Measurements from ENCODE around the gene PARPBP.
A peak's percentile ranks its signal among the peaks of the same experiment; 100 is the strongest.
"Not testable (repeated sequence)": the region's sequence is repeated elsewhere in the genome, so short reads cannot be mapped to it uniquely, and the experiment has no call there.

The PARPBP gene

DNA sequence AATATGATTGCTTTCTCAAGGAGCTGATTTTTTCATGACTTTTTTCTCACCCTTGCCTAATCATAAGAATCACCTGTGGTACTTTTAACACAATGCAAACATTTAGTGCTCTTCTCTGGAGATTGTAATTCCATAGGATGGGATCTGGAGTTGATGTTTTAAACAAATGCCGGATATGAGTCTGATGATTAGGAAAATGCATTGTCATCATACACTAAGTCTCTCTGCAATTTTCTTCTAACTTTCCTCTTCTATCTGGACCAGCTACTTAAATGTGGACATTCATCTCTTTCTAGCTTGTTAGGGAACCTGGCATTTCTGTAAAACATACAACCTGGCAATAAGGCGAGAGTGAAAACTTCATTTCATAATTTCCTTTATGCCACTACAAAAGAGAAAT lies 54.1 kb downstream of the PARPBP start:
- no peaks in the 10 kb centered on the region for H3K27me3 Mint-ChIP-seq
- H3K4me3 Mint-ChIP-seq: no peak overlapping the region
- no peaks in the 10 kb centered on the region for H3K9me3 Mint-ChIP-seq
- no peaks in the 10 kb centered on the region for H3K36me3 Mint-ChIP-seq
- H3K27ac Mint-ChIP-seq: no peak overlapping the region
- DNase-seq (ENCODE audit: low spot score in 2 of 2) (no peak), ATAC-seq (ENCODE audit: low read depth) (no peak)
- H3K4me1 Mint-ChIP-seq: no peaks in the 10 kb centered on the region

DNA sequence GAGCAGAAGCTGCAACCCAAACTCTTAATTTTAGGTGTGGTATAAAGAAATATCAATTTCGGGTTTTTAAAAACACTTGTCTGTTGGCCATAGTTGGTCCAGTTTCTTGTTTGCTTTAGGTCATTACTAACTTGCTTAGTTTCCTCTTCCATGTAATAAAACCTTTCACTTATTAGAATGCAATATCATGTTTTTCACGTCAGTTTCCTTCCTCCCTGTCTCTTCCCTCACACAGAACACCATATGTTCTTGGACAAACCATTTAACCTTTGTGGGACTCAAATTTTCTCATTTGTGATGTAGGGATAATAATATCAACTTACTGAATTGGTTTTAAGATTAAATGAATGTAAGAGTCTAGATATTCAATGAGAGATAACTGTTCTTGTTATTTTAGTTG lies 54.8 kb downstream of the PARPBP start:
- no peaks in the 10 kb centered on the region for H3K36me3 Mint-ChIP-seq
- no peak overlapping the region for H3K4me3 Mint-ChIP-seq
- no peaks in the 10 kb centered on the region for H3K27me3 Mint-ChIP-seq
- H3K4me1 Mint-ChIP-seq: no peaks in the 10 kb centered on the region
- H3K9me3 Mint-ChIP-seq: no peaks in the 10 kb centered on the region
- DNase-seq (ENCODE audit: low spot score in 2 of 2) (no peak), ATAC-seq (ENCODE audit: low read depth) (no peak)
- H3K27ac Mint-ChIP-seq: no peak overlapping the region

DNA sequence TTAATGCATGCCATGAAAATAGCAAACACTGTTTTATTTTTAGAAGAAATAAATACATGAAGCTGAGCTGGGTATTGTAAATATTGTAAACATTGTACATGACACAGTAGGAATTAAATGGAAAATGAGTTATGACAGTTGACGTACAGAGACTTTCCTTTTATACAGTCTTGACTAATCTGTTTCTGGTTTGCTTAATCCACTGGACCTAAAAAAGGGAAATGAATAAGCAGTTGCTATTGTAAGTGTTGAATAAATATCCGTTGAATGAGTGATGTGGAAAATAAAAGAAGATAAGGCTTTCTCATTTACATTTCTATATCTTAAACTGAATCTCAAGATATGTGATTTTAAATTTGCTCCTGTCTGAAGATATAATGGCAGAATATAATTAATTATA lies 62.7 kb downstream of the PARPBP start:
- Mint-ChIP-seq H3K27ac (no peak overlapping the region), H3K4me3 (no peak overlapping the region), H3K4me1 (no peaks in the 10 kb centered on the region), H3K9me3 (no peaks in the 10 kb centered on the region), H3K27me3 (no peaks in the 10 kb centered on the region), H3K36me3 (no peaks in the 10 kb centered on the region)
- DNase-seq (ENCODE audit: low spot score in 2 of 2) (no peak), ATAC-seq (ENCODE audit: low read depth) (no peak)

DNA sequence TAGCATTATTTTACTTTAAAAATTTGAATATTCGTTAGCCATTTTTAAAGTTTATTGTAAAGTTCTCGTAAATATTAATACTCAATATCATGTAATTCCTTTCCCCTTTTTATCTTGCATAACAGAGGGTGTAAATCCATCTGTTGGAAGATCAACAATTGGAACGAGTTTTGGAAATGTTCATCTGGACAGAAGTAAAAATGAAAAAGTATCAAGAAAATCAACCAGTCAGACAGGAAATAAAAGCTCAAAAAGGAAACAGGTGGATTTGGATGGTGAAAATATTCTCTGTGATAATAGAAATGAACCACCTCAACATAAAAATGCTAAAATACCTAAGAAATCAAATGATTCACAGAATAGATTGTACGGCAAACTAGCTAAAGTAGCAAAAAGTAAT lies 75.8 kb downstream of the PARPBP start:
- H3K27me3 Mint-ChIP-seq: no peaks in the 10 kb centered on the region
- no peaks in the 10 kb centered on the region for H3K9me3 Mint-ChIP-seq
- no peak for ATAC-seq (ENCODE audit: low read depth)
- no peaks in the 10 kb centered on the region for H3K36me3 Mint-ChIP-seq
- DNase-seq (ENCODE audit: low spot score in 2 of 2): no peak
- H3K27ac Mint-ChIP-seq: no peak overlapping the region
- no peaks in the 10 kb centered on the region for H3K4me1 Mint-ChIP-seq
- H3K4me3 Mint-ChIP-seq: no peak overlapping the region

GRCh38 chr12:102197789-102198188 lies 77.8 kb downstream of the PARPBP start, which contains the start of gene PMCH:
Gene PMCH, minus strand, starts transcription at chr12:102197833. Its CDS starts 63 bp downstream, at chr12:102197770.
- ATAC-seq (ENCODE audit: low read depth) (no peak), DNase-seq (ENCODE audit: low spot score in 2 of 2) (no peak)
- no peak within 1 kb of the TSS for H3K27ac Mint-ChIP-seq

DNA sequence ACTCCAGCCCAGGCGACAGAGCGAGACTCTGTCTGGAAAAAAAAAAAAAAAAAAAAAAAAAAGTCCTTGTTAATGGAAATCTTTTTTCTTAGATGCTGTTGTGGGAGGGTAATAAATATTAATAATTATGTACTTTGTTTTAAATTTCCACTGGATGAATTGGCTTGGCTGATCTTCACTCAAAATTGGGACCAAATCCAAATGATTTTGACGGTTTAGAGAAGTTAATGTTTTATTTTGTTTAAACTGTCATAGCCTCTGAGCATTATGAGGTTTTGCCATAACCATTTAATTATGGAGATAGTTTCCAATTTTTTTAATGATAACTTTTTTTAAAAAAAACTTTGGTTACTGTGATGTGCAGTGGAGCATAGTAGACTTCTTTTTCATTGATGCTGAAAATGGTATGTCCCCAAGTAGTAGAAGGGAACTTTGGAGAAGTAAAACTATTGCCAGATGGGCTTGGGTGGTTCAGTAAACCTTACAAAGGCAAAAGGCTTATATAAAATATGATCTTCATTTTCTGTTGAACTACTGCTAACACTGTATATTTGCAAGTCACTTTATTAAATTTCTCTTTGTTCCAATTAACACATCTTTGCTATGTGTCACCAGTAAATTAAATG lies 81.6 kb downstream of the PARPBP start:
- DNase-seq (ENCODE audit: low spot score in 2 of 2) (no peak), ATAC-seq (ENCODE audit: low read depth) (peak; percentile 60)
- H3K4me1 Mint-ChIP-seq: no peaks in the 10 kb centered on the region
- H3K27me3 Mint-ChIP-seq: no peaks in the 10 kb centered on the region
- no peak overlapping the region for H3K4me3 Mint-ChIP-seq
- H3K27ac Mint-ChIP-seq: no peak overlapping the region
- peaks cover 3% of the 10 kb centered on the region for H3K9me3 Mint-ChIP-seq
- peaks cover 8% of the 10 kb centered on the region for H3K36me3 Mint-ChIP-seq

More at GRCh38 chr12:102197789-102198188, 77.8 kb downstream of the PARPBP start, which contains the start of gene PMCH:
- Mint-ChIP-seq H3K4me3 (no peak within 1 kb of the TSS), H3K4me1 (no peaks in the 10 kb centered on the region), H3K36me3 (no peaks in the 10 kb centered on the region), H3K9me3 (no peaks in the 10 kb centered on the region), H3K27me3 (no peaks in the 10 kb centered on the region)

GRCh38 chr12:102202556-102202955 lies 82.6 kb downstream of the PARPBP start:
- no peak overlapping the region for H3K27ac Mint-ChIP-seq
- H3K4me1 Mint-ChIP-seq: no peaks in the 10 kb centered on the region
- H3K27me3 Mint-ChIP-seq: no peaks in the 10 kb centered on the region
- no peak overlapping the region for H3K4me3 Mint-ChIP-seq
- peaks cover 3% of the 10 kb centered on the region for H3K9me3 Mint-ChIP-seq
- DNase-seq (ENCODE audit: low spot score in 2 of 2) (no peak), ATAC-seq (ENCODE audit: low read depth) (no peak)
- H3K36me3 Mint-ChIP-seq: peaks cover 10% of the 10 kb centered on the region

GRCh38 chr12:102204025-102204424 lies 84.0 kb downstream of the PARPBP start:
- peaks cover 16% of the 10 kb centered on the region for H3K36me3 Mint-ChIP-seq
- H3K4me1 Mint-ChIP-seq: no peaks in the 10 kb centered on the region
- H3K9me3 Mint-ChIP-seq: peaks cover 6% of the 10 kb centered on the region
- no peak overlapping the region for H3K4me3 Mint-ChIP-seq
- H3K27ac Mint-ChIP-seq: no peak overlapping the region
- no peak for ATAC-seq (ENCODE audit: low read depth)
- DNase-seq (ENCODE audit: low spot score in 2 of 2): no peak
- no peaks in the 10 kb centered on the region for H3K27me3 Mint-ChIP-seq

DNA sequence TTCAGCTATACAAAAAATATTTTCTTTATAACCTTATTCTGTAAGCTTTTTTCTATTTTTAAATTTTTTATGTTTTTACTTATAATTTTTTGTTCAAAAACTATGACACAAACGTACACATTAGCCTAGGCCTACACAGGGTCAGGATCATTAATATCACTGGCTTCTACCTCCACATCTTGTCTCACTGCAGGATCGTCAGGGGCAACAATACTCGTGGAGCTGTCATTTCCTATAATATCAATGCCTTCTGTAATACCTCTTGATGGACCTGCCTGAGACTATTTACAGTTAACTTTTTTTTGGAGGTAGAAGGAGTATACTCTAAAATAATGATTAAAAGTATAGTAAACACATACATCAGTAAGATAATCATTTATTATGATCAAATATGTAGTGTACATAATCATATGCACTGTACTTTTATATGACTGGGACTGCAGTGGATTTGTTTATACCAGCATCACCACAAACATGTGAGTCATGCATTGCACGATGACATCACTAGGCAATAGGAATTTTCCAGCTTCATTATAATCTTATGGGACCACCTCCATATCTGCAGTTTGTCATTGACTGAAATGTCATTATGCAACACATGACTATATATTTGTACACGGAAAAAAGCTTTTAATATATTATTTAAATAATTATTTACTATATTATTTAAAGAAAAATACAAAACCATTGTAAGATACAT lies 96.2 kb downstream of the PARPBP start:
- Mint-ChIP-seq H3K27ac (no peak overlapping the region), H3K4me3 (no peak overlapping the region), H3K4me1 (no peaks in the 10 kb centered on the region), H3K27me3 (no peaks in the 10 kb centered on the region), H3K36me3 (no peaks in the 10 kb centered on the region), H3K9me3 (no peaks in the 10 kb centered on the region)
- DNase-seq (ENCODE audit: low spot score in 2 of 2) (no peak), ATAC-seq (ENCODE audit: low read depth) (no peak)

DNA sequence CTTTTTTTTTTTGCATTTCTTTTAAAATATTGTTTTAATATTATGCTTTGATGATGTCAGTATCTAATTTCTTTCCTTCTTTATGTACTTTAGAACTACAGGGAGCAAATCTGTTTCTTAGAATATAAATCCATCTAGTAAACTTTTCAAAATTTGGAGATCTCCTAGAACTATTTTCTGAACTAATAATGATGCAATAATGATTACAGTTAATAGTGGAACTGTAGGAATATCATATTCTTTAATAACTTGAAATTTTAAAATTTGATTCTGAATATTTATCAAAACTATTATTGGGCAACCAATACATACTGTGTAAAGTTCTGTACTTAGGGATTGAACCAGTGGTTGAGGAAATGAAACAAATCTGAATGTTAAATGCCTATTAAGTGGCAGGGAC lies 100.8 kb downstream of the PARPBP start:
- ATAC-seq (ENCODE audit: low read depth) (no peak), DNase-seq (ENCODE audit: low spot score in 2 of 2) (no peak)
- no peaks in the 10 kb centered on the region for H3K27me3 Mint-ChIP-seq
- H3K4me3 Mint-ChIP-seq: no peak overlapping the region
- H3K4me1 Mint-ChIP-seq: no peaks in the 10 kb centered on the region
- no peak overlapping the region for H3K27ac Mint-ChIP-seq
- no peaks in the 10 kb centered on the region for H3K36me3 Mint-ChIP-seq
- H3K9me3 Mint-ChIP-seq: no peaks in the 10 kb centered on the region

DNA sequence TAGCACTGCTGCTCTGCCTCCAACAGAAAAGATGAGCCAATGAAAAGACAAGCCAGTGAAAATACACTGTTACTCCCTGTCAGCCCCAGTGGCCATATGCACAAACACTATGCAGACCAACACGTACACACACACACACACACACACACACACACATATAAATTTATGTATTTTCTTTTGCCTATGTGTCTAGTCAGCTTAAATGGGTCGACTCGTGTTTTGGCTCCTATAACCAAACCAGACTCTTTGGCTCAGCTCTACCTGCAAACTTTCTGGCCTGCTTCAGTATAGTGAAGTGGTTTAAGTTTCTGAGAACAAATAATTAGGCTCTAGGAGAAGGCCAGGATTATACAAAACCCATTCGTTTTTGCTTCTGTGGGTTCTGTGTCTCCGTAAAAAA lies 108.0 kb downstream of the PARPBP start:
- no peaks in the 10 kb centered on the region for H3K4me1 Mint-ChIP-seq
- no peaks in the 10 kb centered on the region for H3K9me3 Mint-ChIP-seq
- H3K36me3 Mint-ChIP-seq: no peaks in the 10 kb centered on the region
- H3K4me3 Mint-ChIP-seq: no peak overlapping the region
- ATAC-seq (ENCODE audit: low read depth) (no peak), DNase-seq (ENCODE audit: low spot score in 2 of 2) (no peak)
- H3K27me3 Mint-ChIP-seq: no peaks in the 10 kb centered on the region
- no peak overlapping the region for H3K27ac Mint-ChIP-seq

- H3K4me3 Mint-ChIP-seq: no peak overlapping the region
- peaks cover 2% of the 10 kb centered on the region for H3K27me3 Mint-ChIP-seq
- H3K27ac Mint-ChIP-seq: no peak overlapping the region
- H3K9me3 Mint-ChIP-seq: no peaks in the 10 kb centered on the region
- H3K36me3 Mint-ChIP-seq: no peaks in the 10 kb centered on the region
- ATAC-seq (ENCODE audit: low read depth) (no peak), DNase-seq (ENCODE audit: low spot score in 2 of 2) (no peak)
- no peaks in the 10 kb centered on the region for H3K4me1 Mint-ChIP-seq
Observed at GRCh38 chr12:102232036-102232435, 112.1 kb downstream of the PARPBP start.

- H3K27ac Mint-ChIP-seq: no peak overlapping the region
- DNase-seq (ENCODE audit: low spot score in 2 of 2) (no peak), ATAC-seq (ENCODE audit: low read depth) (no peak)
- no peaks in the 10 kb centered on the region for H3K9me3 Mint-ChIP-seq
- H3K4me1 Mint-ChIP-seq: no peaks in the 10 kb centered on the region
- H3K27me3 Mint-ChIP-seq: peaks cover 2% of the 10 kb centered on the region
- H3K4me3 Mint-ChIP-seq: no peak overlapping the region
- no peaks in the 10 kb centered on the region for H3K36me3 Mint-ChIP-seq
Observed at GRCh38 chr12:102232446-102232845, 112.5 kb downstream of the PARPBP start.

- H3K9me3 Mint-ChIP-seq: peaks cover 4% of the 10 kb centered on the region
- H3K27me3 Mint-ChIP-seq: peaks cover 8% of the 10 kb centered on the region
- no peak overlapping the region for H3K27ac Mint-ChIP-seq
- DNase-seq (ENCODE audit: low spot score in 2 of 2) (no peak), ATAC-seq (ENCODE audit: low read depth) (no peak)
- no peaks in the 10 kb centered on the region for H3K4me1 Mint-ChIP-seq
- H3K36me3 Mint-ChIP-seq: no peaks in the 10 kb centered on the region
- H3K4me3 Mint-ChIP-seq: no peak overlapping the region
Observed at GRCh38 chr12:102234599-102234998, 114.6 kb downstream of the PARPBP start.

- H3K4me3 Mint-ChIP-seq; ATAC-seq (ENCODE audit: low read depth); H3K4me1 Mint-ChIP-seq; DNase-seq (ENCODE audit: low spot score in 2 of 2); H3K27ac Mint-ChIP-seq; H3K36me3 Mint-ChIP-seq; H3K27me3 Mint-ChIP-seq: not testable (repeated sequence)
- H3K9me3 Mint-ChIP-seq: peaks cover 14% of the 10 kb centered on the region
Observed at GRCh38 chr12:102240859-102241258, 120.9 kb downstream of the PARPBP start.
